H7 (cell line): ENCODE data around the gene COL5A3. TPM values are rescaled to one million over a fixed set of nuclear protein-coding genes. Genes with fewer than 3 reads are reported as not detected.
"Not testable (repeated sequence)": the region's sequence is repeated elsewhere in the genome, so short reads cannot be mapped to it uniquely, and the experiment has no call there.

ENCODE experiments used
- DNase-seq: peaks from one replicate; pipeline ENCODE4 v3.0.0; 2012
- H3K27me3 ChIP-seq: 2 replicates; pipeline ENCODE4 v1.6.0; 2011; ENCODE audit warnings: mild to moderate bottlenecking, low read length; ENCODE audit not compliant: control insufficient read depth, insufficient read depth
- H3K36me3 ChIP-seq: replicated peaks from 2 replicates; pipeline ENCODE4 v1.5.1; 2011; ENCODE audit warnings: low read length; ENCODE audit not compliant: control insufficient read depth, insufficient read depth
- H3K4me3 ChIP-seq: 2 replicates; pipeline ENCODE4 v1.5.1; 2011; ENCODE audit warnings: low read depth, mild to moderate bottlenecking, control low read depth, low read length, moderate library complexity; ENCODE audit not compliant: insufficient read depth
- total RNA-seq: library from RNA; depleted of rRNA; stranded (reverse); fragments of >200 nt; shearing (Covaris generic); gene quantifications from 2 replicates; pipeline ENCODE4 v1.2.3, GENCODE V29; 2014; rRNA removed

Gene COL5A3
- 0.62 and 1.4 TPM in 2 replicates for total RNA-seq

GRCh38 chr19:10010247-10010691, at the start of gene COL5A3:
COL5A3 (minus strand) TSS chr19:10010504; CDS start chr19:10010385, 119 bp downstream.
- DNase-seq, result peak; percentile 93
- H3K4me3 ChIP-seq, result peak within 1 kb of the TSS; percentile 19; the same call in 1 of the 2 replicates
- peaks cover 34% of the 10 kb centered on the region for H3K27me3 ChIP-seq

GRCh38 chr19:10052602-10053360, 42.5 kb upstream of the COL5A3 start:
- no peaks in the 10 kb centered on the region; the same call in 1 of the 2 replicates for H3K27me3 ChIP-seq
- H3K36me3 ChIP-seq, result no peaks in the 10 kb centered on the region
- no peak for DNase-seq
- no peak overlapping the region for H3K4me3 ChIP-seq

More at GRCh38 chr19:10010247-10010691, at the start of gene COL5A3:
- H3K36me3 ChIP-seq, result no peaks in the 10 kb centered on the region

GRCh38 chr19:10049626-10050025, 39.3 kb upstream of the COL5A3 start:
- H3K27me3 ChIP-seq, result peaks cover 3% of the 10 kb centered on the region; the same call in 1 of the 2 replicates
- H3K36me3 ChIP-seq, result no peaks in the 10 kb centered on the region
- no peak for DNase-seq
- no peak overlapping the region for H3K4me3 ChIP-seq

- no peak overlapping the region for H3K4me3 ChIP-seq
- peak; percentile 64 for DNase-seq
- H3K36me3 ChIP-seq, result no peaks in the 10 kb centered on the region
- H3K27me3 ChIP-seq, result peaks cover 5% of the 10 kb centered on the region; the same call in 1 of the 2 replicates
These were observed 35.1 kb upstream of the COL5A3 start for GRCh38 chr19:10045371-10045770.

- Histone ChIP-seq H3K4me3 (no peak overlapping the region), H3K27me3 (peaks cover 5% of the 10 kb centered on the region; the same call in 1 of the 2 replicates), H3K36me3 (no peaks in the 10 kb centered on the region)
- DNase-seq, result peak; percentile 88
These were observed 34.1 kb upstream of the COL5A3 start for GRCh38 chr19:10044390-10044789.

GRCh38 chr19:10043286-10043927, 33.1 kb upstream of the COL5A3 start:
- H3K36me3 ChIP-seq, result no peaks in the 10 kb centered on the region
- no peak overlapping the region for H3K4me3 ChIP-seq
- H3K27me3 ChIP-seq, result peaks cover 6% of the 10 kb centered on the region; the same call in 1 of the 2 replicates
- no peak for DNase-seq

- DNase-seq, result no peak
- H3K27me3 ChIP-seq, result peaks cover 3% of the 10 kb centered on the region; the same call in 1 of the 2 replicates
- H3K4me3 ChIP-seq, result no peak overlapping the region
- H3K36me3 ChIP-seq, result no peaks in the 10 kb centered on the region
These were observed 27.5 kb upstream of the COL5A3 start for GRCh38 chr19:10037809-10038208.

- Histone ChIP-seq H3K36me3 (no peaks in the 10 kb centered on the region), H3K4me3 (no peak overlapping the region), H3K27me3 (peaks cover 3% of the 10 kb centered on the region; the same call in 1 of the 2 replicates)
- DNase-seq, result no peak
These were observed 27.1 kb upstream of the COL5A3 start for GRCh38 chr19:10037367-10037766.

- no peaks in the 10 kb centered on the region for H3K36me3 ChIP-seq
- peaks cover 3% of the 10 kb centered on the region; the same call in 1 of the 2 replicates for H3K27me3 ChIP-seq
- H3K4me3 ChIP-seq, result no peak overlapping the region
- no peak for DNase-seq
These were observed 26.3 kb upstream of the COL5A3 start for GRCh38 chr19:10036601-10037071.

GRCh38 chr19:10033614-10034013, 23.3 kb upstream of the COL5A3 start:
- Histone ChIP-seq H3K36me3 (no peaks in the 10 kb centered on the region), H3K27me3 (no peaks in the 10 kb centered on the region; the same call in 1 of the 2 replicates), H3K4me3 (no peak overlapping the region)
- no peak for DNase-seq

GRCh38 chr19:10027158-10027997, 17.1 kb upstream of the COL5A3 start:
- Histone ChIP-seq H3K4me3 (no peak overlapping the region), H3K27me3 (peaks cover 1% of the 10 kb centered on the region), H3K36me3 (no peaks in the 10 kb centered on the region)
- peak; percentile 99 for DNase-seq

GRCh38 chr19:10026744-10027143, 16.4 kb upstream of the COL5A3 start:
- DNase-seq, result no peak
- Histone ChIP-seq H3K4me3 (no peak overlapping the region), H3K27me3 (peaks cover 1% of the 10 kb centered on the region), H3K36me3 (no peaks in the 10 kb centered on the region)

- not testable (repeated sequence) for DNase-seq, H3K4me3 ChIP-seq, H3K27me3 ChIP-seq, H3K36me3 ChIP-seq
These were observed 12.8 kb upstream of the COL5A3 start for GRCh38 chr19:10023096-10023495.

GRCh38 chr19:10021863-10022262, 11.6 kb upstream of the COL5A3 start:
- Histone ChIP-seq H3K36me3 (no peaks in the 10 kb centered on the region), H3K27me3 (no peaks in the 10 kb centered on the region; the same call in 1 of the 2 replicates), H3K4me3 (no peak overlapping the region)
- no peak for DNase-seq
